ENCODE measurements around the gene PLD6. TPM values are rescaled to one million over a fixed set of nuclear protein-coding genes. Genes with fewer than 3 reads are reported as not detected.

Gene PLD6
- total RNA-seq, 1 experiment from 2014 or later = 6.6 TPM

DNA sequence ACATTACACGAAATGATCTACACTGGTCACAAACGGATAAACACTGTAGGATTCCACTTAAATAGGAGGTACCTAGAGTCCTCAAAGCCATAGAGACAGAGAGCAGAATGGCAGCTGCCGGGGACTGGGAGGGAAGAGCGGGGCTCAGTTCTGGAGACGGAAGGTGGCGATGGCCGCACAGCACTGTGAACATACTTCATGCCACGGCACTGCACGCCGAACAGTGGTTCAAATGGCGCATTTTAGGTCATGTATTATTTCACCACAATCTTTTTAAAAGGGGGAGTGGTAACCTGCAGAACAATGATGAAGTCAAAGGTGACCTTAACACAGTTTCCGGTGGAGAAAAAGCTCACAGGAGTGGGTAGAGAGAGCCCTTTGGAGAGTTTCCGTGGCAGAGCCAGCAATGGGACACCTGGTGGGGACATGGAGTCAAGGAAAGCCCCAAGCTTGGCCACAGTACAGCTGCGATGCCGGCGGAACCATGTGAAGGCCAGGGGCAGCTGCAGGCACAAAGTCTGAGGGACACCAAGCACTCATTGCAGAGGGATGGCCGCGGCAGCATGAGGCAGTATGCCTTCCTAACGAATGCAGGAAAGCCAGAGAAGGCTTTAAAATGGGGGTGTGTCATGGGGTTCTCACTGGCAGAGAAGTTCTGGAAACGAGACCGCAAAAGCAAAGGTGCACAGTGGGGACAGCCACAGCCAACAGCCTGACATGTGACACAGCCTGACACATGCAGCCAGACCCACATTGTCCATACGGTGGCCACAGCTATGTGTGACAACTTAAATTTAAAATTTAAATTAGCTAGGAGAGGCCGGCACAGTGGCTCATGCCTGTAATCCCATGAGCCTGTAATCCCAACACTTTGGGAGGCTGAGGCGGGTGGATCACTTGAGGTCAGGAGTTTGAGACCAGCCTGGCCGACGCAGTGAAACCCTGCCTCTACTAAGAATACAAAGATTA is 23.6 kb upstream of the PLD6 start:
- no peak for DNase-seq
- Histone ChIP-seq H3K36me3 (peaks cover 4% of the 10 kb centered on the region), H3K4me3 (no peak overlapping the region), H3K9me3 (no peaks in the 10 kb centered on the region), H3K27me3 (no peaks in the 10 kb centered on the region)

GRCh38 chr17:17228521-17229279 is 22.6 kb upstream of the PLD6 start:
- Histone ChIP-seq H3K36me3 (peaks cover 4% of the 10 kb centered on the region), H3K4me3 (no peak overlapping the region), H3K9me3 (no peaks in the 10 kb centered on the region), H3K27me3 (no peaks in the 10 kb centered on the region)
- DNase-seq = no peak

DNA sequence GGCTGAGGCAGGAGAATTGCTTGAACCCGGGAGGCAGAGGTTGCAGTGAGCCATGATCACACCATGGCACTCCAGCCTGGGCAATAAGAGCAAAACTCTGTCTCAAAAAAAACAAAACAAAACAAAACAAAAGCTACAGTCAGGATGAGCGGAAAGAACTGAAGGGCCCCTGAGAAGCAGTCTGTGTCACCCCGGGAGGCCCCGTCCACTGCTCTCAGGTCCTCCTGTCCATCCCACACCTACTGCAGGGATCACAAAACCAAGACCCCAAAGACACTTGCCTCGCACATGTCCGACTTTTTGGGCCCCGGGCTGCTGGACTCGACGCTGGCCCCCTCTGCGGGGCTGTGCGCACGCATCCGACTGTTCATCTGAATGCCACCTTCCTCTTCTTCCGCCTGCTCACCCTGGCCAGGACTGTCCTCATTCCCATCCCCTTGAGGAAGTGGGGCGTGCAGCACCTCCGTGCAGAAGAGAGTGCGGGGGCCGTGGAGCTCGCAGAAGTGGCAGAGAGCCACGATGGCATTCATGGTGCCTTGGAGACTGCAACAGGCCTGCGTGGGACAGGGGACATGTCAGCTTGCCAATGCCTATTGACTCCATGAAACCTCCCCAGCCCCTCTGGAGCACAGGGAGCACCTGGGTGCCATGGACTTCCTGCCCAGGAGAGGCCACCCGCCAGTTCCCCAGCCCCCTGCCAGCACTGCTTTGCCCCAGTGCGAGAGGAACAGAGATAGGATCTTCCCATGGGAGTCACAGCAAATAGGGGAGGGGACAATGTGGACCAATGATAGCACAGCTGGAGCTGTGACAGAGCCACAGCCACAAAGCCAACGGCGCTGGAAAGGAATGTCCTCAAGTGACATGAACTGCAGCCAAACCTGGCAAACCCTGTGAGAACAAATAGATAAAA is 21.7 kb upstream of the PLD6 start:
- Histone ChIP-seq H3K4me3 (no peak overlapping the region), H3K9me3 (no peaks in the 10 kb centered on the region), H3K27me3 (no peaks in the 10 kb centered on the region), H3K36me3 (peaks cover 4% of the 10 kb centered on the region)
- no peak for DNase-seq

DNA sequence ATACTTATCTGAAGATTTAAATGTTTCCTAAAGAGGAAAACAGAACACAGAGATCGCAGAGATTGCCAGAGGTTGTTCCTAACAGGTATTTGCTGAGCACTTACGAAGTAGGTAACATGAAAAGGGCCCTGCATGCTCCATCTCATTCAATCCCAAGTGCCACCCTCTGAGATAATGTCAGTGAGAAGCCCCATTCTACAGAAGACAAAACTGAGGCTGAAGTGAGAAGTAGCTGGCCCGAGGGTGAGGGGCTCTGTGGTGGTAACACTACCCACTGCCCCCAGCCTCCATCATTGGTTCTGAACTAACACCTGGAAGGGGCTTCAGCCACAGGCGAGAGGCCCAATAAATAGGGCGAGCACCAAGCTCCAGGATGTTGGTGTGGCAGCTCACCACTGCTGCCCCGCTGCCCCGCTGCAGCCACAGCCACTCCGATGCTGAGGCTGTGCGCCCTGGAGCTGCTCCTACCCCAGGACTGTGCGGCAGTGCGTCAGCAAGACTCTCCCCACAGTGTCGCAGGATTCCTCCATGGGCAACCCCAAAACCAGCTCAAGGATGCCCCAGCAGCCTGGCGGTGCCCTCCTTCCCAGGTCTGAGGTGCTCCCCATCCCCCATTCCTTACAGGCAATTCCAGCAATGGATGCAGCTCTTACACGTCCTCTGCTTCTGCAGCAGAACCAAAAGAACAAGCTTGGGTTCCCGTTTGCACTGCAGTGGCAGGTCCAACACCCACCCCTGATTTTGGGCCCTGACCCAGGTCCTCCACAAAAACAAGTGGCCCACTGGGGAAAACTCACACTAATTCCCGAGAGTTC is 20.5 kb upstream of the PLD6 start:
- Histone ChIP-seq H3K36me3 (peaks cover 4% of the 10 kb centered on the region), H3K4me3 (no peak overlapping the region), H3K27me3 (no peaks in the 10 kb centered on the region), H3K9me3 (no peaks in the 10 kb centered on the region)
- DNase-seq = no peak

DNA sequence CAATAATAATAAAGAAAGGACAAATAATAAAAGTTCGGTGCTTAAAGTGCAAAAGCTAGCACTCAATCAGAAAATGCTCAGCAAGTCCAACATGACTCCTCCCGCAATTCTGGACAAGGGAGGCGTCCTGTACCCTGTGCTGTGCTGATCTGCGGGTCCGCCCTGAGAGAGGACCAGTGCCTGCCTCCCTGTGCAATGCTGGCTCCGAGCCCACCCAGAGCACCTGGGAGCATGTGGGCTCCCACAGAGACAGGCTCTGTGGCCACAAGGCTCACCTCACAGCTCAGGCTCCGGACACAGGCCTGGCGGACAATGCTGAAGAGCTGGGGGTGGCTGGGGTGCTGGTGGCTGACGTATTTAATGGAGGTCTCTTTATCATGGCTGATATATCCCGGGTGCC is 19.8 kb upstream of the PLD6 start:
- no peak overlapping the region for H3K4me3 ChIP-seq
- H3K9me3 ChIP-seq = no peaks in the 10 kb centered on the region
- peaks cover under 1% of the 10 kb centered on the region; the same call in 1 of the 2 replicates for H3K36me3 ChIP-seq
- H3K27me3 ChIP-seq = no peaks in the 10 kb centered on the region
- no peak for DNase-seq

DNA sequence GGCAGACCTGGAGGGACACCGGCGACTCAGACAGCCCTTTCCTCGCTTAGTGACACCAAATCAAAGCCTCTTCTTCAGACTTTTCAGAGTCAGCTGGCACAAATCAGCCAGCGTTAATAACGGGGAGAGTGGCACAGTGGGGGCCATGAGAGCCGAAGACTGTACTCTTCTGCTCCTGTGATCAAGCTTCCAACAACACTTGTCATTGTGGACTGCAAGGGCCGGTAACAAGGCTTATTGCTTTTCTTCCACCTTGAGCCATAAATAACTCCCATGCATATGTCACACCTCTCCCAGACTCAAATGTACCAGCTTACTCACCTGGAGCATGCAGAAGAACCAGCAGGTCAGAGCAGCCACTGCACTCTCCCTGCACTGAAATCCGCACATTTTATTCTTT is 18.0 kb upstream of the PLD6 start:
- Histone ChIP-seq H3K36me3 (no peaks in the 10 kb centered on the region; the same call in 1 of the 2 replicates), H3K9me3 (no peaks in the 10 kb centered on the region), H3K27me3 (no peaks in the 10 kb centered on the region), H3K4me3 (no peak overlapping the region)
- no peak for DNase-seq

GRCh38 chr17:17223736-17224135 is 17.6 kb upstream of the PLD6 start:
- no peaks in the 10 kb centered on the region; the same call in 1 of the 2 replicates for H3K36me3 ChIP-seq
- no peak for DNase-seq
- no peaks in the 10 kb centered on the region for H3K27me3 ChIP-seq
- H3K9me3 ChIP-seq = no peaks in the 10 kb centered on the region
- no peak overlapping the region for H3K4me3 ChIP-seq

GRCh38 chr17:17221329-17221728 is 15.2 kb upstream of the PLD6 start:
- Histone ChIP-seq H3K4me3 (no peak overlapping the region), H3K27me3 (no peaks in the 10 kb centered on the region), H3K36me3 (no peaks in the 10 kb centered on the region; the same call in 1 of the 2 replicates), H3K9me3 (no peaks in the 10 kb centered on the region)
- no peak for DNase-seq

- Histone ChIP-seq H3K36me3 (no peaks in the 10 kb centered on the region; the same call in 1 of the 2 replicates), H3K4me3 (no peak overlapping the region), H3K9me3 (no peaks in the 10 kb centered on the region), H3K27me3 (no peaks in the 10 kb centered on the region)
- no peak for DNase-seq
Measured at GRCh38 chr17:17220529-17220928, 14.4 kb upstream of the PLD6 start.

GRCh38 chr17:17217995-17218394 is 11.9 kb upstream of the PLD6 start:
- H3K27me3 ChIP-seq = no peaks in the 10 kb centered on the region
- H3K9me3 ChIP-seq = no peaks in the 10 kb centered on the region
- DNase-seq = no peak
- H3K36me3 ChIP-seq = no peaks in the 10 kb centered on the region
- H3K4me3 ChIP-seq = no peak overlapping the region

GRCh38 chr17:17216776-17217175 is 10.6 kb upstream of the PLD6 start:
- DNase-seq = no peak
- Histone ChIP-seq H3K9me3 (no peaks in the 10 kb centered on the region), H3K36me3 (no peaks in the 10 kb centered on the region), H3K27me3 (no peaks in the 10 kb centered on the region), H3K4me3 (no peak overlapping the region)

GRCh38 chr17:17216236-17216635 is 10.1 kb upstream of the PLD6 start:
- Histone ChIP-seq H3K27me3 (no peaks in the 10 kb centered on the region), H3K36me3 (no peaks in the 10 kb centered on the region), H3K9me3 (no peaks in the 10 kb centered on the region), H3K4me3 (no peak overlapping the region)
- DNase-seq = no peak

DNA sequence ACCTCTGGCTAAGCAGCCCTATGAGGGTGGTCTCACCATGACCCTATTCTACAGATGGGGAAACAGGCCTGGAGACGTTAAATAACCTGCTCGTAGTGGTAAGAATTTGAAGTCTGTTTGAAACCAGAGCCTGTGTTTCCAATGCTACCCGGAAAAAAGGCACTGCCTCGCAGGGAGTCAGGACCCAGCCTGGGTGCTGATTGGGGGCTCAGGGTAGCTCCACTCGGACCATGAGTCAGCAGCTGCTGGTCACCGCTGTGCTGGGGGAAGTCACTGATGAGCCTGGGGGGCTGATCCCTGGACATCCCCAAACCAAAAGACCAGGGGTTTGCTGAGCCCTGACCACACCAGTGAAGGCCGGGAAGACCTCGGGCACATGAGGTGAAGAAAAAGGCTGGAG is 9.4 kb upstream of the PLD6 start:
- no peak overlapping the region for H3K4me3 ChIP-seq
- no peaks in the 10 kb centered on the region for H3K36me3 ChIP-seq
- H3K27me3 ChIP-seq = no peaks in the 10 kb centered on the region
- DNase-seq = no peak
- no peaks in the 10 kb centered on the region for H3K9me3 ChIP-seq

DNA sequence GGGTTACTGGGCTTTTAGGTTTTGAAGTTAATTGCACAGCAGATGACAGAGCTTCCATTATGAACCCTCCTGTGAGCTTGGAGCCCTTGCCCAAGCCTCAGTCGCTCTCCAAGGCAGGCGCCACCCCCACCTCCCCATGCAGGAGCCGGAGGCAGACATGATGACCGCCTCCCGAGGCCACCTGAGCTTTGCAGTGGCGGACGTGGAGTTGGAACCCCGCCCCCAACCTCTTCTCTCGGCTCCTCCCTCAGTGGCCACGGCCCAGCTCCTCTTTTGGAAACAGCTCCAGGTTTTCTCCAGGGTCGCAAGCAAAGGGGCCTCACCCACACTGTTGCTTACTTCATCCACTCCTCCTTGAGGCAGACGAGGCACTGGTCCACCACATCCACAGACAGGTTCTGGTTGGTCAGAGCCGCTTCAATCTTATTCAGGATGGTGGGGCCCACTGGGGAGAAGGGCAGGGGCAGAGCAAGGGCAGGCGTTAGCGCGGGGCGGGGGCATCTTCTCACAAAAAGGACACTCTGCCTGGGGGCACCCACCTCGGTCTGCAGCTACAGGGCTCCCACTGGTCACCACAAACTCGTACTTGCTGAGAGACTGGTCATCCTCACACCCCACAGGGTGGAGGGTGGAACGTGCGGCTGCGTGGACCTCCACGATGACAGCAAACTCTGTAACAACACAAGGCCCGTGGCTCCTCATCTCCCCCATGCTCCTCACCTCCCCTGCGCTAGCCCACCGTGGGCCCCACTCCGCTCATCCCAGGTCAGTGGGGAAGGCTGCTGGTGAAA is 8.7 kb upstream of the PLD6 start:
- no peak for DNase-seq
- Histone ChIP-seq H3K9me3 (no peaks in the 10 kb centered on the region), H3K27me3 (no peaks in the 10 kb centered on the region), H3K36me3 (no peaks in the 10 kb centered on the region), H3K4me3 (no peak overlapping the region)

DNA sequence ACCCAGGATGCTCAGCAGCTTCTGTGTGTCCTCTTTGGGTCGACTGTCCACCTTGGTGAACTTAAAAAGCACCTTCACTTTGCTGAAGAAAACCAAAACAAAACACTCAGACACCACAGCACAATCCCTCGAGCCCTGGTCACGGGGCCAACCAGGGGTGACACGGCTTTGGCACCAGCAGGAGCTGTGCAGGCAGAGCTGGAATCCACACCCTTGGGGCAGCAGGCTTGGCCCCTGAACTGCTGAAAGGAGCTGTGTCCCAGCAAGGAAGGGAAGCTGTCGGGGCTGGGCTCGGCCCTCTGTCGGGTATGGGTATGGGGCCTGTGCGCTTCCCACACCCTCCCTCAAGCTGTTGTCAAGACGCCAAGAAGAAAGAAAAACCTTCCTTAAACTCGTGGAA is 7.6 kb upstream of the PLD6 start:
- no peak overlapping the region for H3K4me3 ChIP-seq
- DNase-seq = no peak
- H3K9me3 ChIP-seq = no peaks in the 10 kb centered on the region
- H3K27me3 ChIP-seq = no peaks in the 10 kb centered on the region
- H3K36me3 ChIP-seq = no peaks in the 10 kb centered on the region

Measured in MG63 (cell line).